K562 (cell line): ENCODE data around the gene MIEF1. TPM values are rescaled to one million over a fixed set of nuclear protein-coding genes. Genes with fewer than 3 reads are reported as not detected.
A peak's percentile ranks its signal among the peaks of the same experiment; 100 is the strongest.

Source experiments
- MTF1 ChIP-seq: fragments of 250-450 bp; sonication (Bioruptor Pico); IDR thresholded peaks from 2 replicates; pipeline ENCODE4 v1.9.0; 2021; ENCODE audit warnings: moderate library complexity, mild to moderate bottlenecking, inconsistent platforms, borderline replicate concordance
- SAFB2 ChIP-seq: fragments of 200-400 bp; formaldehyde crosslinking; IDR thresholded peaks from 2 replicates; pipeline ENCODE4 v1.6.1; 2018; ENCODE audit warnings: borderline replicate concordance, low read length, low read depth, moderate library complexity; ENCODE audit not compliant: severe bottlenecking
- SLC30A9 ChIP-seq: fragments of 250-450 bp; sonication (Bioruptor Pico); IDR thresholded peaks from 2 replicates; pipeline ENCODE4 v1.8.0; 2022; ENCODE audit warnings: mild to moderate bottlenecking, moderate library complexity
- ZFP1 ChIP-seq: fragments of 450-650 bp; formaldehyde crosslinking; IDR thresholded peaks from 2 replicates; pipeline ENCODE4 v1.4.0; 2020; ENCODE audit warnings: mild to moderate bottlenecking, mixed read lengths
- ZKSCAN3 ChIP-seq: fragments of 250-450 bp; sonication (Bioruptor Pico); IDR thresholded peaks from 2 replicates; pipeline ENCODE4 v1.4.0; 2020
- ZNF239 ChIP-seq: fragments of 250-450 bp; sonication (Bioruptor Pico); IDR thresholded peaks from 2 replicates; pipeline ENCODE4 v1.4.0; 2020; ENCODE audit warnings: mild to moderate bottlenecking
- ZNF766 ChIP-seq: fragments of 200-800 bp; sonication (Bioruptor generic); conservative IDR thresholded peaks from 2 replicates; pipeline ENCODE4 v1.6.1; 2016; ENCODE audit warnings: missing genetic modification characterization, missing compliant biosample characterization
- polyA plus RNA-seq, 8 experiments: library from polyadenylated mRNA; depleted of rRNA in 4 of 8; stranded (reverse) in 5 of 8; unstranded in 3 of 8; fragments of >200 nt; fragmentation: Nextera tagmentation in 2 of 8; fragmentation: Illumina TruSeq in 1 of 8; extraction: Ambion mirVana in 2 of 8; extraction: Trizol in 1 of 8; gene quantifications; 2 replicates each; pipeline versions ENCODE4 v1.2.1 to v1.2.3, GENCODE V29; 2011 to 2014; ENCODE audit warnings: inconsistent platforms in 1 of 8, missing spikeins in 1 of 8
- total RNA-seq, 7 experiments: library from RNA; depleted of rRNA in 6 of 7; stranded (reverse); fragments of >200 nt in 6 of 7; fragmentation: Illumina TruSeq in 2 of 7; extraction: Trizol in 2 of 7; gene quantifications; 2 replicates each; pipeline versions ENCODE4 v1.2.1 to v1.2.3, GENCODE V29; 2011 to 2021; ENCODE audit warnings: low replicate concordance in 1 of 7
- TF ChIP-seq, protein P1 (sequence below): fragments of 250-450 bp; sonication (Bioruptor Pico); IDR thresholded peaks from 2 replicates; pipeline ENCODE4 v1.5.0; 2021
- TF ChIP-seq, protein P2 (sequence below): fragments of 200-600 bp; sonication (generic); IDR thresholded peaks from one replicate; pipeline ENCODE4 v1.6.1; 2012; ENCODE audit warnings: mild to moderate bottlenecking, low read depth, low read length, inconsistent platforms
- TF ChIP-seq, protein P3 (sequence below): IDR thresholded peaks from 2 replicates; pipeline ENCODE4 v1.6.1; 2016; ENCODE audit warnings: missing genetic modification characterization, missing compliant biosample characterization
- TF ChIP-seq, protein P4 (sequence below): IDR thresholded peaks from 3 replicates; pipeline ENCODE4 v1.6.1; 2011; ENCODE audit warnings: borderline replicate concordance, mild to moderate bottlenecking; ENCODE audit not compliant: insufficient read length, insufficient read depth

MIEF1 gene
- total and polyA plus RNA-seq, 9 of the 15 experiments (the other 6 are each of a cell fraction or from before 2014, with no cell fraction given) = 10.9 to 51.8 (median 25.5) TPM

DNA sequence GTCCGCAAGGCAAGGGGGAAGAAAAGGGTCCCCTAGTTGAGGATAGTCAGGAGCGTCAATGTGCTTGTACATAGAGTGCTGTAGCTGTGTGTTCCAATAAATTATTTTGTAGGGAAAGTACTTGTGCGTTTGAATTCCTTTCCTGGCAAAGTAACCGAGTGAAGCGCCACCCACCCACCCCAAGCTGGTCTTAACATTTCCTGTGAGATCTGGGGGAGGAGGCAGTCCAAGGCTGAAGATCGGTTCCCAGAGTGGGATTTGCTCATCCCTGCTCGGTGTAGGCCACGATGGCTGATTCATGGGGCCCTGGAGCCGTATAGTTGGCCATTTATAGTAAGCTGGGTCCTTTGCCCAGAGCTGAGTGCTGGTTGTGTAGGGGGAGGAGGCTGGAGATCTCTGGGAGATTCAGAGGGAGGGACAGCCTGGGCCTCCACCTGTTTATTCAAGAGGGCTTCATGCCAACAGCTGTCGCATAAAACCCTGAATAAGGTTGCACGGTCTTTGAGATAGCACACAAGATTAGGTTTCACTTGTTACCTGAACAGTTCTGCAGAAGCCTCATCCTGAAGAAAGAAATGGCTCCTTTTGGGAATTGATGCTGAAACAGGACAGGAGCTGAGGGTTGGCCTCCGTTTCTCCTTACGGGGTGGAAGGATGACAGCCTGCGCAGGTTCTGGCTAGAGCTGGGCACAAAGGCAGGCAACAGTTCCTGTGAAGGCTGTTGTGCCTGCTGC is 20.6 kb downstream of the MIEF1 start (continued):
- TF ChIP-seq ZFP1 (CRISPR knock-in tag) (peak; percentile 67; the same call in 1 of the 2 replicates), SAFB2 (no peak), MTF1 (CRISPR knock-in tag) (no peak), ZNF766 (CRISPR knock-in tag) (no peak), ZNF239 (no peak), ZKSCAN3 (CRISPR knock-in tag) (no peak), SLC30A9 (CRISPR knock-in tag) (no peak)
- TF ChIP-seq, protein P1, sequence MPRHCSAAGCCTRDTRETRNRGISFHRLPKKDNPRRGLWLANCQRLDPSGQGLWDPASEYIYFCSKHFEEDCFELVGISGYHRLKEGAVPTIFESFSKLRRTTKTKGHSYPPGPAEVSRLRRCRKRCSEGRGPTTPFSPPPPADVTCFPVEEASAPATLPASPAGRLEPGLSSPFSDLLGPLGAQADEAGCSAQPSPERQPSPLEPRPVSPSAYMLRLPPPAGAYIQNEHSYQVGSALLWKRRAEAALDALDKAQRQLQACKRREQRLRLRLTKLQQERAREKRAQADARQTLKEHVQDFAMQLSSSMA (CRISPR knock-in tag) = peak; percentile 10; the same call in 1 of the 2 replicates
- TF ChIP-seq, protein P2, sequence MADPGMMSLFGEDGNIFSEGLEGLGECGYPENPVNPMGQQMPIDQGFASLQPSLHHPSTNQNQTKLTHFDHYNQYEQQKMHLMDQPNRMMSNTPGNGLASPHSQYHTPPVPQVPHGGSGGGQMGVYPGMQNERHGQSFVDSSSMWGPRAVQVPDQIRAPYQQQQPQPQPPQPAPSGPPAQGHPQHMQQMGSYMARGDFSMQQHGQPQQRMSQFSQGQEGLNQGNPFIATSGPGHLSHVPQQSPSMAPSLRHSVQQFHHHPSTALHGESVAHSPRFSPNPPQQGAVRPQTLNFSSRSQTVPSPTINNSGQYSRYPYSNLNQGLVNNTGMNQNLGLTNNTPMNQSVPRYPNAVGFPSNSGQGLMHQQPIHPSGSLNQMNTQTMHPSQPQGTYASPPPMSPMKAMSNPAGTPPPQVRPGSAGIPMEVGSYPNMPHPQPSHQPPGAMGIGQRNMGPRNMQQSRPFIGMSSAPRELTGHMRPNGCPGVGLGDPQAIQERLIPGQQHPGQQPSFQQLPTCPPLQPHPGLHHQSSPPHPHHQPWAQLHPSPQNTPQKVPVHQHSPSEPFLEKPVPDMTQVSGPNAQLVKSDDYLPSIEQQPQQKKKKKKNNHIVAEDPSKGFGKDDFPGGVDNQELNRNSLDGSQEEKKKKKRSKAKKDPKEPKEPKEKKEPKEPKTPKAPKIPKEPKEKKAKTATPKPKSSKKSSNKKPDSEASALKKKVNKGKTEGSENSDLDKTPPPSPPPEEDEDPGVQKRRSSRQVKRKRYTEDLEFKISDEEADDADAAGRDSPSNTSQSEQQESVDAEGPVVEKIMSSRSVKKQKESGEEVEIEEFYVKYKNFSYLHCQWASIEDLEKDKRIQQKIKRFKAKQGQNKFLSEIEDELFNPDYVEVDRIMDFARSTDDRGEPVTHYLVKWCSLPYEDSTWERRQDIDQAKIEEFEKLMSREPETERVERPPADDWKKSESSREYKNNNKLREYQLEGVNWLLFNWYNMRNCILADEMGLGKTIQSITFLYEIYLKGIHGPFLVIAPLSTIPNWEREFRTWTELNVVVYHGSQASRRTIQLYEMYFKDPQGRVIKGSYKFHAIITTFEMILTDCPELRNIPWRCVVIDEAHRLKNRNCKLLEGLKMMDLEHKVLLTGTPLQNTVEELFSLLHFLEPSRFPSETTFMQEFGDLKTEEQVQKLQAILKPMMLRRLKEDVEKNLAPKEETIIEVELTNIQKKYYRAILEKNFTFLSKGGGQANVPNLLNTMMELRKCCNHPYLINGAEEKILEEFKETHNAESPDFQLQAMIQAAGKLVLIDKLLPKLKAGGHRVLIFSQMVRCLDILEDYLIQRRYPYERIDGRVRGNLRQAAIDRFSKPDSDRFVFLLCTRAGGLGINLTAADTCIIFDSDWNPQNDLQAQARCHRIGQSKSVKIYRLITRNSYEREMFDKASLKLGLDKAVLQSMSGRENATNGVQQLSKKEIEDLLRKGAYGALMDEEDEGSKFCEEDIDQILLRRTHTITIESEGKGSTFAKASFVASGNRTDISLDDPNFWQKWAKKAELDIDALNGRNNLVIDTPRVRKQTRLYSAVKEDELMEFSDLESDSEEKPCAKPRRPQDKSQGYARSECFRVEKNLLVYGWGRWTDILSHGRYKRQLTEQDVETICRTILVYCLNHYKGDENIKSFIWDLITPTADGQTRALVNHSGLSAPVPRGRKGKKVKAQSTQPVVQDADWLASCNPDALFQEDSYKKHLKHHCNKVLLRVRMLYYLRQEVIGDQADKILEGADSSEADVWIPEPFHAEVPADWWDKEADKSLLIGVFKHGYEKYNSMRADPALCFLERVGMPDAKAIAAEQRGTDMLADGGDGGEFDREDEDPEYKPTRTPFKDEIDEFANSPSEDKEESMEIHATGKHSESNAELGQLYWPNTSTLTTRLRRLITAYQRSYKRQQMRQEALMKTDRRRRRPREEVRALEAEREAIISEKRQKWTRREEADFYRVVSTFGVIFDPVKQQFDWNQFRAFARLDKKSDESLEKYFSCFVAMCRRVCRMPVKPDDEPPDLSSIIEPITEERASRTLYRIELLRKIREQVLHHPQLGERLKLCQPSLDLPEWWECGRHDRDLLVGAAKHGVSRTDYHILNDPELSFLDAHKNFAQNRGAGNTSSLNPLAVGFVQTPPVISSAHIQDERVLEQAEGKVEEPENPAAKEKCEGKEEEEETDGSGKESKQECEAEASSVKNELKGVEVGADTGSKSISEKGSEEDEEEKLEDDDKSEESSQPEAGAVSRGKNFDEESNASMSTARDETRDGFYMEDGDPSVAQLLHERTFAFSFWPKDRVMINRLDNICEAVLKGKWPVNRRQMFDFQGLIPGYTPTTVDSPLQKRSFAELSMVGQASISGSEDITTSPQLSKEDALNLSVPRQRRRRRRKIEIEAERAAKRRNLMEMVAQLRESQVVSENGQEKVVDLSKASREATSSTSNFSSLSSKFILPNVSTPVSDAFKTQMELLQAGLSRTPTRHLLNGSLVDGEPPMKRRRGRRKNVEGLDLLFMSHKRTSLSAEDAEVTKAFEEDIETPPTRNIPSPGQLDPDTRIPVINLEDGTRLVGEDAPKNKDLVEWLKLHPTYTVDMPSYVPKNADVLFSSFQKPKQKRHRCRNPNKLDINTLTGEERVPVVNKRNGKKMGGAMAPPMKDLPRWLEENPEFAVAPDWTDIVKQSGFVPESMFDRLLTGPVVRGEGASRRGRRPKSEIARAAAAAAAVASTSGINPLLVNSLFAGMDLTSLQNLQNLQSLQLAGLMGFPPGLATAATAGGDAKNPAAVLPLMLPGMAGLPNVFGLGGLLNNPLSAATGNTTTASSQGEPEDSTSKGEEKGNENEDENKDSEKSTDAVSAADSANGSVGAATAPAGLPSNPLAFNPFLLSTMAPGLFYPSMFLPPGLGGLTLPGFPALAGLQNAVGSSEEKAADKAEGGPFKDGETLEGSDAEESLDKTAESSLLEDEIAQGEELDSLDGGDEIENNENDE = peak; percentile 35
- TF ChIP-seq, protein P3, sequence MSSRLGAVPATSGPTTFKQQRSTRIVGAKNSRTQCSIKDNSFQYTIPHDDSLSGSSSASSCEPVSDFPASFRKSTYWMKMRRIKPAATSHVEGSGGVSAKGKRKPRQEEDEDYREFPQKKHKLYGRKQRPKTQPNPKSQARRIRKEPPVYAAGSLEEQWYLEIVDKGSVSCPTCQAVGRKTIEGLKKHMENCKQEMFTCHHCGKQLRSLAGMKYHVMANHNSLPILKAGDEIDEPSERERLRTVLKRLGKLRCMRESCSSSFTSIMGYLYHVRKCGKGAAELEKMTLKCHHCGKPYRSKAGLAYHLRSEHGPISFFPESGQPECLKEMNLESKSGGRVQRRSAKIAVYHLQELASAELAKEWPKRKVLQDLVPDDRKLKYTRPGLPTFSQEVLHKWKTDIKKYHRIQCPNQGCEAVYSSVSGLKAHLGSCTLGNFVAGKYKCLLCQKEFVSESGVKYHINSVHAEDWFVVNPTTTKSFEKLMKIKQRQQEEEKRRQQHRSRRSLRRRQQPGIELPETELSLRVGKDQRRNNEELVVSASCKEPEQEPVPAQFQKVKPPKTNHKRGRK (tag) = no peak
- TF ChIP-seq, protein P4, sequence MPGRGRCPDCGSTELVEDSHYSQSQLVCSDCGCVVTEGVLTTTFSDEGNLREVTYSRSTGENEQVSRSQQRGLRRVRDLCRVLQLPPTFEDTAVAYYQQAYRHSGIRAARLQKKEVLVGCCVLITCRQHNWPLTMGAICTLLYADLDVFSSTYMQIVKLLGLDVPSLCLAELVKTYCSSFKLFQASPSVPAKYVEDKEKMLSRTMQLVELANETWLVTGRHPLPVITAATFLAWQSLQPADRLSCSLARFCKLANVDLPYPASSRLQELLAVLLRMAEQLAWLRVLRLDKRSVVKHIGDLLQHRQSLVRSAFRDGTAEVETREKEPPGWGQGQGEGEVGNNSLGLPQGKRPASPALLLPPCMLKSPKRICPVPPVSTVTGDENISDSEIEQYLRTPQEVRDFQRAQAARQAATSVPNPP = no peak
